HG03432 (cell line): Measurements from ENCODE around the gene NELL1.

Experiments
- ATAC-seq: cut with Tn5 transposase; IDR thresholded peaks from one replicate; pipeline ENCODE4 v1.9.1; 2021; ENCODE audit warnings: mild to moderate bottlenecking, moderate library complexity; ENCODE audit not compliant: unreplicated experiment

NELL1 gene

DNA sequence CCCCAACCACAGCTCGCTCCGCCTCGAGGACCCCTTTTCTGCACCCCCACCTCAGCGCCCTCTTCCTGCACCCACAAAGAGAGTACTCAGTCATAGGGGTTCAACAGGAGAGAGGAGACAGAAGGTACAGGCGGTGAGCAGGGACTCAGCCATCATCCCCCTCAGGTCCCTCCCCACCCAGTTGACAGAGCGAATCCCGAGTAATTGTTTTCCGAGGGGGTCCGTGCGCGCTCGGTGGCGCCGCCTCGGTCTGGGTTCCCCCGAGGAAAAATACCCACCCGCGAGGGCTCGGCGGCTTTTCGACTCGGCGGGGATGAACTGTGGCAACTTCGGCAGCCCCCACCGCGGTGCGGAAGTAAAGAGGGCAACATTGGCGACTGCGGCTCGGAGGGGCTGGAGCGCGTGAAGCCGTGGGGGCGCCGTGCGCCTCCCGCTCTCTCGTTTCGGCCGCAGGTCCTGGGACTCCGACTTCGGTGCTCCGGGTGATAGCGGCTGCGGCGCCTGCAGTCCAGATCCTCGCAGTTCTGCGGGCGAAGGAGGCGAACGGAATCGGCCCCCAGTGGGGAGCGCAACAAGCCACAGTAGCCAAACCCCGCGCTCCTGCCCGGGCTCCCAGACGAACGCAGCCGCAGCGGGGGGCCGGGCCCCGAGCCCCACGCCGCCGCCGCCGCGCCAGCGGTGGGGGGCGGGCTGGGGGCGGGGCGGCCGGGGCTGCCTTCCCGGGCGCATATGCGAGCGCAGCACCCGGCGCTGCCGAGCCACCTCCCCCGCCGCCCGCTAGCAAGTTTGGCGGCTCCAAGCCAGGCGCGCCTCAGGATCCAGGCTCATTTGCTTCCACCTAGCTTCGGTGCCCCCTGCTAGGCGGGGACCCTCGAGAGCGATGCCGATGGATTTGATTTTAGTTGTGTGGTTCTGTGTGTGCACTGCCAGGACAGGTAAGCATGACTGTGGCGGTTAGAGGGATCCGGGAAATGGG, at the start of gene NELL1:
Gene NELL1 (plus strand): TSS at position 743 of the 976 bp plus-strand sequence.
- ATAC-seq = no peak

DNA sequence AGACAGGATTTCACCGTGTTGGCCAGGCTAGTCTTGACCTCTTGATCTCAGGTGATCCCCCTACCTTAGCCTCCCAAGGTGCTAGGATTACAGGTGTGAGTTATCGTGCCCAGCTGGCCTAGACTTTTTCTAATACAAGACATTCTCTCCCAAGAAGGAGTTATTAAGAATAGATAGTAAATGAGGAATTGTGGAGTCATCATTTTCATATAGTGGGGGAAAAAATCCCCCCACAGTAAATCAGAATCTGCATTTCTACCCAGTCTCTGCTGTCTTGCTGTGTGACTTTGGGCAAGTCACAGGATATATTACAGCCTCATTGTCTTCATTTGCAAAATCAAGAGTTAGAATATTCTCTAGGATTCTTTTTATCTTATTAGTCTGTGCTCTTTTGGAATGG, 48.4 kb upstream of the NELL1 start:
- no peak for ATAC-seq

DNA sequence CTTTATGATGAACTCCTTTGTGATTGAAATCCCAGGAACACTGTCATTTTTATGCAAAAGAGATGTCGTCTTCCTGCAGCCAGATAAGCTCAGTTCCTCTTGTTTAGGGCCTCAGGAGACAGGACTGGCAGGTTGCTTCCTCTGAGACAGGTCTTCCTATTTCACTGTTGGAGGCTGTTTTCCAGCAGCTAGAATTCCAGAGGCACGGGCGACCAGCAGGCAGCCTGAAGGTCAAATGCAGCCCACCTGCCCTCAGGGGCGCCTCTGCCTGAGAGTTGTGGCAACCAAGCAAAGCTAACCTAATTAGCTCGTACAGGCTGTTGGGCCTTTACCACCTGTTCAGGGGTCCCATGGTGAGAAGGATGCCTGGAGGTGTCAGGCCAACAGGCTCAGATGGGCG, 47.7 kb upstream of the NELL1 start:
- no peak for ATAC-seq

DNA sequence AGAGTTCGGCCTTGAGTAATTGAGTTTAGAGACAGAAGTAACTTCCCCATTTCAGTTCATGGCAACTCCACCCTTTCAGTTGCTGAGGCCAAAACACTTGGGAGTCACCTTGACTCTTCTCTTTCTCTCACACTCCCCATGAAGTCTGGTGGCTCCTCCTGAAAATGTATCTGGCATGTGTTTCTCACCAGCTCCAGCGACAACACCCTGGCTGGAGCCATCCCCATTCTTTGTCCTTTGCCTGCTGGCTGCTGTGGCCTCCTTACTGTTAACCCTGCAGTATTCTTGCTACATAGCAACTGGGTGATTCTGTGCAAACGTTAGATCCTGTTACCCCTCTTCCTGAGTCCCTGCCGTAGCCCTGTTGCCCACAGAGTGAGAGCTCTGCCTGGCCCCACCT, 46.1 kb upstream of the NELL1 start:
- no peak for ATAC-seq

DNA sequence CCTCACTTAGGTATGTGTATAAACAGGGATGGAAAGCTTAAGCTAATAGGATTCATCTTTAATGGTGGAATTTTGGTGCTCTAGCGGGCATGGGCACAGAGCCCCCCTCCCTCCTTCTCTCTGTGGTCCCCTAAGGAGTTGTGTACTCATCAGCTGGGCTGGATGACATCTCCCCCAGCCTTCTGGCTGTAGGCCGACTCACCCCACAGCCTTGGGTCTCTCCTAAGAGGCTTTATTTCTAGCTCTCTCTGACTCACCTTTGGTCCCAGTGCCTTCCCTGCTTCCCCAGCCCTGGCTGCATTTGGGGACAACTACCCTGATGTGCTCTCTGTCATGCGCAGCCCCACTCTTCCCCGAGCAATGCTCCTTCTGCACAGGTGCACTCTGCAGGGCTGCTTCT, 43.1 kb upstream of the NELL1 start:
- ATAC-seq = no peak

DNA sequence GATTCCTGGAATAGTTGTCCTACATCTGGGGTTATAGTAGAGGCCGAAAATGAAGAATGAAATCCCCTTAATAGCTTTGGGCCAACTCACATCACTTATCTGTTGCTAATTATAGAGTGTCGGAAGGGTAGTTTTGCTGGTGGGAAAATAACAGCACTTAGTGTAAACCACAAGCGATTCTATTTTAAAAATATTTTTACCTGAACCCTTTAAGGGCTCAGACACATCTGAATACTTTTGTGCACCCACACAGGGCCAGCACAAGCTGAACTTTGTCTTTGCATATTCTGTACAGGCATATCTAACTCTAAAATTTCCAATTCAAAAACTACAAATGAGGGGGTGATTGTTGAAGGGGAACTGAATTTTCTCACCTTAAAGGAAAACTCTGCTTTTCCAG, 42.4 kb upstream of the NELL1 start:
- no peak for ATAC-seq

DNA sequence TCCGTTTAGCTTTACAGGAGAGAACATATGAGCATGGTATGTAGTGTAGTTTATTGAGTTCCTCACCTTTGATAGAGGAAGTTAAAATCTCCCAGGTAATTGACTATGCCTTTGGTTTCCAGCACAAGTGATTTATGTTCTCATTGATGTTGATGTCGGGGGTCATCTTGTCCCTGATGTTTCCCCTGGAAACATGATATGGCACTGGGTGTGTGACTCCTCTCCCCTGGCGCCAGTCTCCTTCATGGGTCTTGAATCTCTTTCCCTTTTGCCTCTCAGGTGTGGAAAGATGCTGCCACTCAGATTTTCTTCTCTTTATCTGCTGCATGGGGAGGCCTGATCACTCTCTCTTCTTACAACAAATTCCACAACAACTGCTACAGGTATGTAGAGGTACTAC, 41.7 kb upstream of the NELL1 start:
- no peak for ATAC-seq

DNA sequence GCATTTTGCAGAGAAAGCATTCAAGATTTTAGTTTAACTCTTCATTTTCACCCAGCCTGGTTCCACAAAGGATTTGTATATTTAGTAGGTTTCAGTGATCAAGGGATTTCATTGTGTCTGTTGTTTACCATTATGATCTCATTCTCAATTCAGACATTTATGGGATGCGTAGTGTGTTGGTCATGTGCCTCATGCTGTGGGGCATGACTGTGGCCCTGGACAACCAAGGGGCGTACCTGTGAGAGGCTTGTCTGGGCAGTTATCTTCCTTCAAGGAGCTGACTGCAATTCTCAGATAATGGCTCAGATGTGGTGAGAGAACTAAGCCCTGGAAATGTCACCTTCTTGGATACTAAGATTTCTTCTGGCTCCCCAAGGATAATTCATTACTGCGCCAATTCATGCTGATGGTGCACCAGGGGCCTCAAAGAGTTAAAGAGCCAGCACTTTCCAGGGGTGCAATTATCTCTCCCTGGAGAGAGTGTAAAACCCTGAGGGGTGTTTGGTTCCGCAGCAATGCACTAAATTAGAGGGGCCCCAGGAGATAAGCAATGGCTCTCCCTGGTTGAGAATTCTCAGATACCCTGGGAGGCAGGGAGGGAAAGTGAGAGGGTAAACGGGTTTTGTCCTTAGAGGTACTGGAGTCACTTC, 37.7 kb upstream of the NELL1 start:
- no peak for ATAC-seq

DNA sequence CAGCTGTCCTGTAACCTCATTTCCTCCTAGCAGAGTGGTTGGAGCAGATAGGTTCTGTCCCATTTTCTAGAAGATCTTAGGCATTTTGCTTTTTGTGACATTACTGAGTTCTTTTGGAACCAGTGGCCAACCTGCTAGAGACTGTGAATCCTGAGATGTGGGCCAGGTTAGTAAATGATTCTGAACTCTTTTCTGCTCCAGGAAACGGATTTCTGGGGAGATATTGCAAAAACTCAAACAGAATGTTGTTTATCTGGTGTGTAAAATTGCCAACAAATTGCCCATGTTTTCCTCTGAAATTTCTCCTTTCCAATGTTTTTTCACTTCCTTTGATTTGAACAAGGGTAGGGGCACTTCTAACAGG, 37.2 kb upstream of the NELL1 start:
- no peak for ATAC-seq

DNA sequence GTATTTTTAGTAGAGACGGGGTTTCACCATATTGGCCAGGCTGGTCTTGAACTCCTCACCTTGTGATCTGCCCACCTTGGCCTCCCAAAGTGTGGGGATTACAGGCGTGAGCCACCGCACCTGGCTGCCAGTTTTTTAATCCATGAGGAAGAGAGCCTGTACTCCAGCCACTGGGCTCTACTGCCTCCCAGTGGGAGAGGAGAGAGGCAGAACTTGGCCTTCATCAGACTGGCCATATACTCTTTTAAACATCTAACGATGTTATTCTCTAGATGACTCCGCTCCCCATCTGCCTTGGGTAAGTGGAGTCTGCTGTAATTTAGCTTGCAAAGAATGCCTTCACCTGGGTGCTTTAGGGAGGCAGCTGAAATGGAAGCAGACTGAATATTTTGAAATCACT, 35.3 kb upstream of the NELL1 start:
- ATAC-seq = no peak

DNA sequence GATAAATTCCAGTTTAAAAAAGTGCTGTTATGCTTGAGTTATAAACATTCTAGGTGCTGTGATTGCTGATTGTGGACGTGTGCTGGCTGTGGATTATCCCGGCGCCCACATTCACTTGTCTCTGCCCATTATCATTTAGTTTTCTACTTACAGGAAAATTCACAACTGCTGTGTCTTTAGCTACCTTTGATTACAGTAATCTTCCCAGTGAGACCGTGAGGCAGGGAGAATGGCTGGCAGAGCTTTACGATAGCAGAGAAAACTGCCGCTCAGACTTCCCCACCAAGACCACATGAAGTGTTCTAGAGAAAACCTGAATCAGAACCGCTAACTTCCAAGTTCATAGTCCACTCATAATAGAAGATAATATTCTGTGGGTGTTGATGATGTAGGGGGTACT, 34.6 kb upstream of the NELL1 start:
- no peak for ATAC-seq

DNA sequence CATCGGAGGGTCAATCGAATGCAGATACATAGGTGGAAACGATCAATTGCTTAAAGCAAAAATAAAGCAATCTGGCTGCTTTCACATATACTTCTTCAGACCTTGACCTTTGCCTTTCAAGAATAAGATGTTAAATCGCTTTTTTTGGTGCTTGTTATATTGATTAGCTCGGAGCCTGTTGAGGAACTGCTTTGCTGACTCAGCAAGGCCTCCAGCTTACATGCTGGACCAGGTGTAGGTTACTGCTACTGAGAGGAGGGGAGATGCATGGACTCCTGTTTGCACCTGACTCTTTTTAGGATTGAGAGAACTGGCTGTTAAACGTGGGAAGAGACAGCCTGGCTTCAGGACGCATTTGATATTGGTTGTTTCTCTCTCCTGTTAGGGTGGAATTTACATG, 31.3 kb upstream of the NELL1 start:
- no peak for ATAC-seq

DNA sequence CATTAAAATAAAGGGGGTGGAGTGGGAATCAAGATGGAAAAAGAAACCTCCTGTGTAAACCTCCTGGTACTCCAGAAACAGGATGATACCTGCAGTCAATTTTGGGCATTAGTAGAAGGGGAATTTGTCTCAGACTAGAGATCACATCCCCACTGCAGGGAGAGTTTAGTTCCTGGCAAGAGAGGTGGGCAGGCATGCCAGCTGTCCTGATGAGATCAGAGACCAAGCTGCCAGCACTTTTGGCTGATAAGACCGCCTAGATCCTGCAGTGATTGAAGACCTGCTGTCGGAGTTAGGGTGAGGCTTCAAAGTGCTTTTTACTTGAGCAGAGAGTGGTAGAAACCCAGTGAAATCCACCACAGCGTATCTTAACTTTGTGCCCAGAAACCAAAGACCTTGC, 29.7 kb upstream of the NELL1 start:
- ATAC-seq = no peak

DNA sequence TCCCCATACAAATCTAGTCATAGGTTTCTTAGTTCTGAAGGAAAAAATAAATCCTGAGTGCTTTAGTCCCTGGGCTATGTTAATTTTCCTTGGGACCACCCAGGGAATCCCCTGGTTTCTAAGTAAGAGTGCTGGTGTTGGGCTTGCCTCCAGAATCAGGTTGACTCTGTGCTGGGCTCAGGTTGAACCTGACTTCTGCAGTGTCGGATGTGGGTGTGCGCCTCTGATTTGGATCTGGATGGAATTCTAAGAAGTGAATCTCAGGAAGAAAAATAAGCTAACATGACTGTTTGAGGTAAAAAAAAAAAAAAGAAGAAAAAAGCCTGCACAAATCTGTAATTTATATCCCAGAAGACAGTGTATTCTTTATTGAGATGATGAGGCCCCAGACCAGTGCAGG, 29.0 kb upstream of the NELL1 start:
- ATAC-seq = no peak

DNA sequence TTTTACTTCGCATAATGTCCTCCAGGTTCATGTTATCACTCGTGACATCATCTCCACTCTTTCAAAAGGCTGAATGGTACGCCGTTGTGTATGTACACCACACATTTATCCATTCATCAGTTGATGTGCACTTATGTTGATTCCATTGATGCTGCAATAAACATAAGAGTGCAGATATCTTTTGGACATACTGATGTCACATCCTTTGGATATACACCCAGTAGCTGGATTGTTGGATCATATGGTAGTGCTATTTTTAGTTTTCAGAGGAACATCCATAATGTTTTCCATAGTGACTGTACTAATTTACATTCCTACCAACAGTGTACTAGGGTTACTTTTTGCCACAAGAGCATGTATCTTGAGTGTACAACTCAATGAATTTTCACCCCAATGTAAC, 25.0 kb upstream of the NELL1 start:
- ATAC-seq = no peak

DNA sequence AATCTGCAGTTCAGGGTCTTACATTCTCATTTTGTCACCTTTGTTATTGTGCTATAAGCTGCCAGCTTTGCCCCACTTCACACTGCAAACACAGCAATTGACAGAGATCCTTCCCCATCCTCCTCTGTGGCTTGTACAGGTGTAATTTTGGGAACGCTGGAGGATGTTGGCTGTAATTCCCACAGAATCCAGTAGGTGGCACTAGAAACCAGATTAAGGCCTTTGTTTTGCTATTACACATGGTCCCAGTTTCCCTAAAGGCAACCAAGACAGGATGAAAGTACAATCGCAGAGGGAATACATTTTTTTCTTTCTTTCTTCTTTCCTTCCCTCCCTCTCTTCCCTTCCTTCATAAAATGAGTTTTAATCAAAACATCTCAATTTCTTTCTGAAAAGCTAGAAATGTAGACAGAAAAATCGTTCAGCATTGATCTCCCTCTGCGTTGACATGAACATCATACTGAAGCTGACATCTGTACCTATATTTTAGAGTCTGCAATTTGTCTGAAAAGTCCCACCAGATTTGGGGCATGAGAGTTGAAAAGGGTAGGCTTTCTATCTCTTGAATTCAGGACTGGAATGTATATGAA, 21.3 kb upstream of the NELL1 start:
- ATAC-seq = peak; percentile 84

DNA sequence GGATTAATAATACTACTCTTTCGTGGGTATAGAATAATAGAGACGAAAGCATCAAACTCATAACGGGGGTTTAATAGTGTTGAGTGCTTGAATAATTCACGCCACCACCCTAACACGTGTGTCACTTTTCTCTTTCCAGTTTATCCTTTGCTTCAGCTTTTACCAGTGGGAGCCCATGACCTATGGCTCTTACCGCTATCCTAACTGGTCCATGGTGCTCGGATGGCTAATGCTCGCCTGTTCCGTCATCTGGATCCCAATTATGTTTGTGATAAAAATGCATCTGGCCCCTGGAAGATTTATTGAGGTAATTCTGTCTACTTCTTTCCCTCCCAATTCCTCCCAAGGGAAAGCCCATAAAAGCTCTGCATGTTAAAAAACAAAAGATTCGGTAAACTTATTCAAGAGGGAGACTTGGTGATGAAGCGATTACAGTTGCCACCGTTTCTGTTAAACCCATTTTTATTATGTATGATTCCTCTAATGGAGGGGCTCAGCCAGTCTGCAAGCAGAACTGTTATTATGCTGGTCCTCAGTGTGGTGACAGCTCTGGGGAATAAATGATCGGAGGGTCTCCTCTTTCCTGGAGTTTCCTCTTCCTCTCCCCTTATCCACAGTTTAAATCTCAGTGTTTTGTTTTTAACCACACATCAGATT, 17.1 kb upstream of the NELL1 start:
- ATAC-seq = no peak

DNA sequence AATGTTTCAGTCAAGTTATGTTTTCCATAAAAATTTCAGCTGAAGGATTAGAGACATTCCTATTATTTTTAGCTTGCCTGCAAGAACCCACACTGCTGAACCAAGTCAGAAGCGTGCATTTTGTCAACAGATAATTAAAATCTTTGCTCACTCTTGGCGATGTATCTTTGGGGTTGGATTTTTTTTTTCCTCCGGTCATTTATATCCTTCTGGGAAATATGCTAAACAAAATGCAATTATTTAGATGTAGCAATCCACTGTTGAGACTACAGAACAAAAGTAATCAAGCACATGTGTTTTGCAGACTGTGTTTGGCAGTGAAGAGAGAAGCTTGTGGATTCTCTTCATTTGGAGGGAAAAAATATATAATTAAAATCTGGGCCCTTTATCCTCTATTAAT, 15.3 kb upstream of the NELL1 start:
- ATAC-seq = no peak

DNA sequence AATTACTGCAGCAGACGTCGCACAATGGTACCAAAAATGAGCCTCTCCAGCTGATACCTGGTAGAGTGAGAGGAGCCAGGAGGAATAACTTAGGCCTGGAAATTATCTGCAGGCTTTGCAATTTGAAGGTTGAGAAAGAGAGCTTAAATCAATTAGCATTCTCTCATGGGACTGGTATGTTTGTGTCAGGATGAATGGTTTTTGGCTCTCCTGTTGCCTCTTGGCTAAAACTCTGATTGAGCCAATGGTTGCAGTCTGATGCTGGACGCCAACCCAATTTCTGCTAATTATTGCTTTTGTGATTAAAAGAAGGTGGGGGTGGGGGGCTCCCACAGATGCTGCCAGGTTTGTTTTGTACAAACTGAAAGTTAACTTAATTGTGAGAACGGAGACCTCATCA, 12.5 kb upstream of the NELL1 start:
- ATAC-seq = no peak

DNA sequence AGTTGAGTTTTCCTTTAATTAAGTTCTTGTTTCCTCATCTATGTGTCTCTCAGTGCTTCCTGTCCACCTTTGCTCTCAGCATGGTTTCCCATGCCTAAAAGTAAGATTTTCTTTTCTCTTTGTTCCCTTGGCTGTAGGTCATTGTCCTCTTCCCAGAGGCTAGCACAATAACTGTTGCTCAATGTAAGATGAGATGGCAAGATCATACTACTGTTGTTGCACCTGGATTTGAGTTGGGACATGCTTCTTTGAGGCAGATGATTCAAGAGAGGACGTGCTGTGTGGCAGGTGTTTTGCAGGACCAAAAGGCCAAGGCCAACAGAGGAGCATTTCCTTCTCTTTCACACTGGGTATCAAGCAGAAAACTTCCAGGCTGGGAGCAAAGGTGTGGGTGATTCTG, 11.3 kb upstream of the NELL1 start:
- no peak for ATAC-seq

DNA sequence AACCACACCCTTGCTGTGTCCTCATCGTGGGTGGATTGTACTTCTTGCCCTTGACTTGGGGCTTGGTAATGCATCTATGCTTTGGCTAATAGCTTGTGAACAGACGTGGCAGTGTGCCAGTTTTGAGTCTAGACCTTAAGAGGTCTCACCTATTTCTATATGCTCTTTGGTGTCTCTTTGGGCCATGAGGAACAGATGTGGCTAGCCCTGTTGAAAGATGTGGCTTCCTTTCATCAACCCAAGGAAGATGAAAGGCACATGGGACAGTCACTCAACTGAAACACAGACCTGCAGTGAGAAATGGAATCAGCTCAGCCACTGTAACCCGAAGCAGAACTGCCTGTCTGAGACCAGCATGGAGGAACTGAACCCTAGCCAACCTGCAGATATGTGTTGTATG, 7.9 kb upstream of the NELL1 start:
- no peak for ATAC-seq

DNA sequence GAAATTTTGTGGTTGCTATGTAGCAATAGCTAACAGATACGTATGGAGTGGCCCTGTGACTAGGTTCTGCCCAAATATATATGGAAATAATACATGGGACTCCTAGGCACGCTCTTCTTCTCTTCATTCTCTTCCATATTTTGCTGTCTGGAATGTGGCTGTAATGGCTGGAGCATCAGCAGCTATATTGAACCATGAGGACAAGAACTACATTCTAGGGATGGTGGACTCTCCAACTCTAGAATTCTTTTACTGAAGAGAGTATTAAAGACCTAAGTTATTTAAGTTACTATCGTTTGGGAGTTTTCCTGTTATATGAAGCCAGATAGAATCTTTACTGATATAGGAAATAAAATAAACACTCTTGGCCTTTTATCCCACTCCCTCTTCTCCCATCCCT, 7.5 kb upstream of the NELL1 start:
- no peak for ATAC-seq
